GM12874 (cell line): ENCODE measurements around the gene E2F1.

Experiments
- CTCF ChIP-seq: IDR thresholded peaks from 2 replicates; pipeline ENCODE4 v1.5.1; 2011; ENCODE audit warnings: low read depth, mild to moderate bottlenecking, control low read depth, low read length, moderate library complexity; ENCODE audit not compliant: insufficient read depth

E2F1 gene

GRCh38 chr20:33673410-33674293 is 12.5 kb downstream of the E2F1 start:
- TF ChIP-seq CTCF, result no peak

- TF ChIP-seq CTCF, result no peak
These were observed 13.1 kb downstream of the E2F1 start for GRCh38 chr20:33673114-33673409.

GRCh38 chr20:33672426-33673113 is 13.6 kb downstream of the E2F1 start:
- TF ChIP-seq CTCF, result no peak

GRCh38 chr20:33671573-33672288 is 14.5 kb downstream of the E2F1 start:
- no peak for TF ChIP-seq CTCF

- TF ChIP-seq CTCF, result no peak
These were observed 15.3 kb downstream of the E2F1 start for GRCh38 chr20:33670715-33671499.

GRCh38 chr20:33669873-33670640 is 16.1 kb downstream of the E2F1 start:
- TF ChIP-seq CTCF, result no peak
